HG03342 (cell line): ENCODE measurements around the gene CELF1.
"Not testable (repeated sequence)": the region's sequence is repeated elsewhere in the genome, so short reads cannot be mapped to it uniquely, and the experiment has no call there.

Experiments
- ATAC-seq: cut with Tn5 transposase; IDR thresholded peaks from one replicate; pipeline ENCODE4 v1.9.1; 2021; ENCODE audit warnings: mild to moderate bottlenecking, moderate library complexity; ENCODE audit not compliant: unreplicated experiment

The CELF1 gene

DNA sequence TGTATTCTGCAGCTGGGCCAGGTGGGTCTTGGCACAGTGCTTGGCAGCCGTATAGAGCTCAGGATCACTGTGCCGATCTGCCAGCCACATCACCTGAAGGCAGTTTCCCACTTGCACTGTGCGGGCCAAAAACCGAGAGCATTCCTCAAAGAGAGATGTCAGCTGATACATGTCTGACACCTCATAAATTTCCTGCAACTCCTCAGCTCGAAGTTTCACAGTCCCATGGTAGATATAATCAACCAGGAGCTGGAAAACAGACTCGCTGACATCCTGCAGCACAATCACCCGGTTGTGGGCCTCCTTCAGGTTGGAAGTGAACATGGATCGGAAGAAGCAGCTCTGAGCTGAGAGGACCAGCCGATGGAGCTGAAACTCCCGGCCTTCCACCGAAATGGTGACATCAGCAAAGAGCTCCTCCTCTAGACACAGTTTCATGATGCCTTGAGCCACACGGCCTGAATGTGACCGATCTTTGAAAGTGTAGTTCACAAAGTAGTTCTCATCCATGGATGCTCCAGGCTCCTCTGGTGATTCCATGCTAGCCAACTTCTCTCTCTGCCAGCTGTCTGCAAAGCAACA, 24.6 kb upstream of the CELF1 start:
- no peak for ATAC-seq

DNA sequence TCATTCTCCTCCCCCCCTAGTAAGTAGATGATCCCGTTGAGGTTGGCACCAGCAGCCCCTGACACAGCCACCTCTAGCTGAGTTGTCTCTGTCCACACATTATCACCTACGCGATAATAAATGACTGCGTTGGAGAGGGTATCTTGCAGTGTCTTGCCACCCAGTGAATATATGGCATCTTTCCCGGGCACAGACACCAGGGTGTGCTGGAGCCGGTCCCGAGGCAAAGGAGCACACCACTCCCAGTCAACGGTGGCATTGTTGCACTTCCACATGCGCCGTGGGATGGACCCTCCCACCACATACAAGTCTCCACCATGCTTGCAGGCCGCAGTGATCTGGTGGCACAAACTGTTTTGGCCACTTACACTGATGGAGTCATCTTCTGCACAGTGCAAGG, 20.4 kb upstream of the CELF1 start:
- ATAC-seq: no peak

DNA sequence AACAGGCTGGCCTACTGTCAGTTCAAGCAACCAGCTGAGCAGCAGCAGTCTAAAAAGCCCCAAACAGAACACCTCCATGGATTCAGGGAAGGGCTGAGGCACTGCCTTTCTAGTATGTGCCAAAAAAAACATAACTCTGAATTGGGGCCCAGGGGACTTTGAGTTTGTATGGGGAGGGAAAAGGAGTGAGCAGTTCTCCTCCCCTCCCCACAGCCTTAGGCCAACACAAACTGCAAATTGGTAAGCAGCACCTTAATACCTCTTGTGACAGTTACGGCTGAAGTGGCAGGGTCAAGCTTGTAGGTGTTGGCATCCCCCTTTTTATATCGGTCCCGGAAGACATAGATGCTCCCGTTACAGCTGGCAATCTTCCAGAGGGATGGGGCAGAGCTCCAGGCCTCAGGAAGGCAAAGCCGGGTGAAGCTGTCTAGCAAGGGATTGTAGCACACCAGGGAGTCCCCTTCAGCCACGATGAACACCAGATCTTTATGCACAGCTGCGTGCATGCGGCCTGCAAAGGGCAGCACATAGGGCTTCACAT, 19.9 kb upstream of the CELF1 start:
- ATAC-seq: no peak

DNA sequence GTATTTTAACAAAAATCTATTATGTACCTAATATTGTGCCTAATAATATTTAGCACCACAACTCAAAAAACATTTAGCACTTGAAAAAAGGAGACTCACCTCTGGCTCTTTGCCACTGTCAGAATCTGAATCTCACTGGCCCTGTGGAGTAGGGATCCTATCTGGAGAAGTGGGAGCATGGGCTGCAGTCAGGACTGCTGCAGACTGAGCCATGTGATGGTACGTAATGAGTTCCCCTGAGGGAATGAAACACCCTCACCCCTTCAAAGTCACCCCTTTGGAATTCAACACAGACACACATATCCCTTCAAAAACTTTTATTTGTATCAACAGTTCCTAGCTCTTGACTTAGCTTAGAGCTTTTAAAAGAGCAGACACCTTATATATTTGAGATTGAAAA, 19.0 kb upstream of the CELF1 start:
- ATAC-seq: no peak

DNA sequence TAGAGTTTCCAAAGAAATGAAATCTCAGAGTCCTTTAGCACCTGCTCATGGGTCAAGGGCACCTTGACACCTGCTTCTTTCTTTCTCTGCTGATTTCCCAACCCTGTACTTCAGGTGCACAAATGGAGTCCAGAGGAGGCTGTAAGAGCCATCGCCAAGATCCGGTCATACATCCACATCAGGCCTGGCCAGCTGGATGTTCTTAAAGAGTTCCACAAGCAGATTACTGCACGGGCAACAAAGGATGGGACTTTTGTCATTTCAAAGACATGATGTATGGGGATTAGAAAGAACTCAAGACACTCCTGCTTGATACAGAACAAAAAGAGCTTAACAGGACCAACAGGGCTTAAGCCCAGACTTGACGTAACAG, 18.4 kb upstream of the CELF1 start:
- ATAC-seq: no peak

DNA sequence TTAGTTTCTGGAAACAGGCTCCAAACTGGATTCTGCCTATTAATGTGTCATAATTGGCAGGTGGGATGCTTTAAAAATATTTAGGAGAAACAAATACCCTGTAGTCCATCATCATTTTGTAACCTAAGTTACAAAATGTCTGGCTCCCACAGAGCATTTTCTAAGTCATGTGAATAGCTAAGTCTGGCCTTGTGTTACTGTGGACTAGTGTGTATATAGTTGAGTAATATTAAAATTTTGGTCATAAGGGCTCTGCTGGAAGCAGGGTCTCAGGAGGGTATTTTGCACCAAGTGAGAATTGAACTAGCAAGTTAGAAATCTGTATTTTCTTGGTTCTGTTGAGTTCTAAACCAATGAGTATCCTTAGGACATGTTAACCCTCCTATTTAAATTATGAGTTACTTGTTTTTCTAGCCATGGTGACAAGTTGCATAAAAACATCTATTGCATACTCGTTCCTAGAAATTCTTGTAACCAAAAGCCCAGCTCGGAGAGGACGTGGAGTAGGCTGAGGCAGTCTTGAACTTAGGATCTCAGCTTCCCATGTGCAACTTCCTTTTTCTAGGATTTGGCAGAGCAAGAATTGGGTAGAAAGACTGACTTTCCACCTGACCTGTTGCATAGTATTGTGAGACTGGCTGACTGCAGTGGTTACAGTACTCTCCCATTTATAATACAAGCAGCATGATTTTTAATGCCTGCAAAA, 17.9 kb upstream of the CELF1 start:
- no peak for ATAC-seq

DNA sequence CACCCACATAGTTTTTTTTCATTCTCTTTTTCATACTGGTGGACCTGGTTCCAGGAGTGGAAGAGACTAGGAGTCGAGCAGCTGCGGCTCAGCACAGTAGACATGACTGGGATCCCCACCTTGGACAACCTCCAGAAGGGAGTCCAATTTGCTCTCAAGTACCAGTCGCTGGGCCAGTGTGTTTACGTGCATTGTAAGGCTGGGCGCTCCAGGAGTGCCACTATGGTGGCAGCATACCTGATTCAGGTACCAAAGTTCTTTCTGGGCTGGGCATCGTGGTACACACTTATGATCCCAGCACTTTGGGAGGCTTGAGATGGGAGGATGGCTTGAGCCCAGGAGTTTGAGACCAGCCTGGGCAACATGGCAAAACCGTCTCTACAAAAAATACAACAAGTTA, 16.7 kb upstream of the CELF1 start:
- ATAC-seq: no peak

DNA sequence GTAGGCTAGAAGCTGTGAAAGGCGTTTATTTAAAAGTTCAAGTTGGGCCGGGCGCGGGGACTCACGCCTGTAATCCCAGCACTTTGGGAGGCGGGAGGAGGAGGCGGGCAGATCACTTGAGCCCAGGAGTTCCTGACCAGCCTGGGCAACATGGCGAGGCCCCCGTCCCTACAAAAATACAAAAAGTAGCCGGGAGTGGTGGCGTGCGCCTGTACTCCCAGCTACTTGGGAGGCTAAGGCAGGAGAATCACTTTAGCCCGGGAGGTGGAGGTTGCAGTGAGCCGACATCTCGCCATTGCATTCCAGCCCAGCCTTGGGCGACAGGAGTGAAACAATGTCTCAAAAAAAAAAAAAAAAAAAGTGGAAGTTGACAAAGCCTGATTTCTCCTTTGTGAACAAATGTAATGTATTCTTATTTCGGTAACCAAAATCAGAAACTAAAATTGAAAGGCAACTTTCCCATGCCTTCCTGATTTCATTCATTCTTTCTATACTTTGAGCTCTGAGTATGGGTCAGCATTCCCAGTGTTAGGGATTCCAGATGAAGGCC, 13.3 kb upstream of the CELF1 start:
- no peak for ATAC-seq

DNA sequence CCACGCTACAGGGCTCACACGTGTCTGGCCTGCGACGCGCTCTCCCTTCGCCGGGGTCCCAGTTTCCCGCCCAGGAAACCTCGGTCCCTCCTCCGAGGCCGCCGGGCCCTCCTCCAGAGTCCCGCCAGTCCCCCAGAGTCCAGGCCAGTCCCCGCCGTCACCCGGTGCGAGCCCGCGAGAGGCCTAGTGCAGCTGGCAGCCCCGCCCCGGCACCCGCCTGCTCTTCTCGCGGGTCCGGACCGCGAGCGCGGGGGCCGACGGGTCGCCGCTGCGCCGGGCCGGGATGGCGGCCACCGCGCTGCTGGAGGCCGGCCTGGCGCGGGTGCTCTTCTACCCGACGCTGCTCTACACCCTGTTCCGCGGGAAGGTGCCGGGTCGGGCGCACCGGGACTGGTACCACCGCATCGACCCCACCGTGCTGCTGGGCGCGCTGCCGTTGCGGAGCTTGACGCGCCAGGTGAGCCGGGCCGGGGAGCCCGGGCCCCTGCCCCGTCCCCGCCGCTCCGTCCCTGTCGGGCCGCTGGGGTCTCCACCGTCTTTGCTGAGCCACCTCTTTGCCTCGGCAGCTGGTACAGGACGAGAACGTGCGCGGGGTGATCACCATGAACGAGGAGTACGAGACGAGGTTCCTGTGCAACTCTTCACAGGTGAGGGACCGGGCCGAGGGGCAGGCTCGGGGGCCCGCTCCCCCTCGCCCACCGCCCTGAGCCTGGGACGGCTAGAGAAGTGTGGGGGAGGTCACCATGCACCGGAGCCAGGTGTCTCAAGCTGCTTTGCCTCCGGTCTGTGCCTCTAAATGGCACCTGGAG, 12.6 kb upstream of the CELF1 start, which contains the start of gene PTPMT1:
Gene PTPMT1 (plus strand): TSS at position 260 of the 809 bp plus-strand sequence. CDS start 24 bp downstream, at position 284.
- ATAC-seq: peak; percentile 75

DNA sequence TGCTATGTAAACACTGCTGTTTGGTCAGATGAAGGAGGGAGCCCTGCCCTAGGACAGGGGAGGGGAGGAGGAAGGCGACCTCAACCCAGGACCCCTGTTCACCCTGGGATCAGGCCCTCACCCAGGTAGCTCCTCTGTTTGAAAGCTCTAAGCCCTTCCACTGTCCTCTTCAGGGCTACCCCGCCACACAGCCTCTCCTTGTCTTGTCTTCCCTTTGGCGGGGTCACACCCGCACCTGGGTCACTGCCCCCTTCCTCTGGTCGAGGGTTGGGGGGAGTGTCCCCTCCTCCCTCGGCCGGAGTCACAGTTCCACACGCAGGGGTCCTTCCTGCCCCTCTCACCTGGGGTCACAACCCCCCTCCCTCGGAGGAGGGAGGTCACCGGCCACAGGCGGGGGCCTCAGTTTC, 12.0 kb upstream of the CELF1 start:
- ATAC-seq: peak; percentile 6

DNA sequence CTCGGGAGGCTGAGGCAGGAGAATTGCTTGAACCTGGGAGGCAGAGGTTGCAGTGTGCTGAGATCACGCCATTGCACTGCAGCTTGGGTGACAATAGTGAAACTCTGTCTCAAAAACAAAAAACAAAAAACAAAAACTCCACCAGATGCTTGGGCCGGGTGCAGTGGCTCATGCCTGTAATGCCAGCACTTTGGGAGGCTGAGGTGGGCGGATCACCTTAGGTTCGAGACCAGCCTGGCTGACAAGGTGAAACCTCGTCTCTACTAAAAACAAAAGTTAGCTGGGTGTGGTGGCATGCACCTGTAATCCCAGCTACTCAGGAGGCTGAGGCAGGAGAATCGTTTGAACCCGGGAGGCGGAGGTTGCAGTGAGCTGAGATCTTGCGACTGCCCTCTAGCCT, 11.4 kb upstream of the CELF1 start:
- not testable (repeated sequence) for ATAC-seq

DNA sequence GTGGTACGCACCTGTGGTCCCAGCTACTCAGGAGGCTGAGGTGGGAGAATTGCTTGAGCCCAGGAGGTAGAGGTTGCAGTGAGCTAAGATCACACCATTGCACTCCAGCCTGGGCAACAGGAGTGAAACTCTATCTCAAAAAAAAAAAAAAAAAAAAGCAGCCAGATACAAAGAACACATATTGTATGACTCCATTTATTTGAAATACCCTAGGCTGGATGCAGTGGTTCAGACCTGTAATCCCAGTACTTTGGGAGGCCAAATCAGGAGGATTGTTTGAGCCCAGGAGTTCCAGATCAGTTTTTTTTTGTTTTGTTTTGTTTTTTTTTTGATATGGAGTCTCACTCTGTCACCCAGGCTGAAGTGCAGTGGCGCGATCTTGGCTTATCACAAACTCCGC, 9.5 kb upstream of the CELF1 start:
- not testable (repeated sequence) for ATAC-seq

DNA sequence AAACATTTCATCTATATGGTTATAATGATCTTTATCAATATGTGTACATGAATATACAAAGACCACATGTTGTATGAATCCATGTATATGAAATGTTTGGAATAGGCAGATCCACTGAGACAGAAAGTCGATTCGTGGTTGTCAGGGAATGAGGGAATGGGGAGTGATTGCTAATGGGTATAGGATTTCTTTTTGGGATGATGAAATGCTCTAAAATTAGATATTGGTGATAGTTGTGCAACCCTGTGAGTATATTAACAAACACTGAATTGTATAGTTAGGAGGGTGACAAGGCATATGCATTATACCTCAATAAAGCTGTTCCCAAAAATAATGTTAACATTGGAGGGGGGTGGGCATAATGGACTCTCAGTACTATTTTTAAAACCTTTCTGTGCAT, 7.5 kb upstream of the CELF1 start:
- no peak for ATAC-seq

DNA sequence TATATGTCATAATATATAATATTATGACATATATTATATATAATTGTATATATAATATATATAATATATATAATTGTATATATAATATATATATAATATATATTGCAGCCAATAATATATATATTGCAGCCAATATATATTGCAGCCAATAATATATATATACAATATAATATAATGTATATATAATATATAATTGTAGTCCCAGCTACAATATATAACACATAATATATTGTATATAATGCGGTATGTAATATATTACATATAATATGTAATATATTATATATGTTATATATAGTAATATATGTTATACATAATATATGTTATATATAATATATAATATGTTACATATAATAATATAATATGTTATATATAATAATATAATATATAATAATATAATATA, 5.8 kb upstream of the CELF1 start:
- ATAC-seq: no peak

DNA sequence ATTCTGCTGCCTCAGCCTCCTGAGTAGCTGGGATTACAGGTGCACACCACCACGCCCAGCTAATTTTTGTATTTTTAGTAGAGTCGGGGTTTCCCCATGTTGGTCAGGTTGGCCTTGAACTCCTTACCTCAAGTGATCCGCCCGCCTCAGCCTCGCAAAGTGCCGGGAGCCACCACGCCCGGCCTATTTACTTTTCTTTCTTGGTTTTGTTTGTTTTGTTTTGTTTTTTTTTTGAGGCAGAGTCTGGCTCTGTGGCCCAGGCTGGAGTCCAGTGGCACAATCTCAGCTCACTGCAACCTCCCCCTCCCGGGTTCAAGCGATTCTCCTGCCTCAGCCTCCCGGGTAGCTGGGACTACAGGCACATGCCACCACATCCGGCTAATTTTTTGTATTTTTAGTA, 4.1 kb upstream of the CELF1 start:
- not testable (repeated sequence) for ATAC-seq

DNA sequence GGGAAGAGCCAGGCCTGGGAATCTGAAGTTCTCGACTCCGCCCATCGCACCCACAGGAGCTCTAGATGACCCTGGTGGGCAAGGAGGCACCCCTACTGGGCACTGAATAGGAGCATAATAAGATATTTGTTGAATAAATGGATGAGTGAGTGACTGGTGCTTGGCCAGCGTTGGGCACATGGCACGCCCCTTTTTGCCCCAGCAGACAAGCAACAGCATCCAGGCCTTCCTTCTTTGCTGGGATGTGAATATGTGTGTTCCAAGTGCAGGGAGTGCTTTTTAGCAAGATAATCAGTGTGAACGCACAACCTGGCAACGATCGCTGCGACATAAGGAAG, 443 bp upstream of the CELF1 start:
- ATAC-seq: peak; percentile 30

DNA sequence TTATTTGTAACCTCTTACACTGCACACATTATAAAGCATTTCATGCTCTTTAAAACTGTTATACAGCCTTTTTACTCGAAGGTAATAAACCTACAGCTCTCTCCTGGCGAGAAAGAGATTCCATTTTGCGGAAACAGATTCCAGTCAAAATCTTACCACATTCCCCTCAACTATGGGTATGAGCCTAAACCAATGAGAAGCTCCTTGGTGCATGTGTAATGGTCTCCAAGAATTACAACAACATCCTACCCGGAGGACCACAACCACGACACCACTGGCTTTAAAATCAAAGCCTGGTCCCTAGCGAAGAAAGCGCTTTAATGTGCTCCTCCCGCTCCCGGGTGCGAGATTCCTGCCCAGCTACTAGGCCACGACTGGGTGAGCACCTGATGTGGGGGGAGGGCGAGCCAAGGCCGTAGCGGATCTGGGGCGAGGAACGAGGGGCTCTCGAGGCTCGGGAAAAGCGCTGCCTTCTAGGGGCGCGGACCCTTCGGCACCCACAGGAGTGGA, 821 bp downstream of the CELF1 start:
- ATAC-seq: no peak

DNA sequence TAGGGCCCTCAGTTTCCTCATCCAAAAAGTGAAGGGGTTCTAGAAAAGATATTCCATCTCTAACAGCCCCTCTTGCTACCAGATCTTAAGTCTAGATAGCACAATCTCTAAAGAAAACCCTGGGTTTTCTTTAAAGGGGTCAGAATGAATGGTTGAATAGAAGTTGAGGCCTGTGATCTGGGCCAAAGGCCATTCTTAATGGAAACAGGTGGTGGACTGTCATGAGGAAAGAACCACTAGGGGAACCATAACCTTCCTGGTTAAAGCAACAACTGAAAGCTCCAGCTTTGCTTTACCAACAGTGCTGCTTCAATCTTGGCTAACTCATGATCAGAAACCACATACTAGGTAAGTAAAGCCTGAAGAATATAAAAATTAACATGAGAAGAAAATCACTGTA, 1.8 kb downstream of the CELF1 start:
- no peak for ATAC-seq

DNA sequence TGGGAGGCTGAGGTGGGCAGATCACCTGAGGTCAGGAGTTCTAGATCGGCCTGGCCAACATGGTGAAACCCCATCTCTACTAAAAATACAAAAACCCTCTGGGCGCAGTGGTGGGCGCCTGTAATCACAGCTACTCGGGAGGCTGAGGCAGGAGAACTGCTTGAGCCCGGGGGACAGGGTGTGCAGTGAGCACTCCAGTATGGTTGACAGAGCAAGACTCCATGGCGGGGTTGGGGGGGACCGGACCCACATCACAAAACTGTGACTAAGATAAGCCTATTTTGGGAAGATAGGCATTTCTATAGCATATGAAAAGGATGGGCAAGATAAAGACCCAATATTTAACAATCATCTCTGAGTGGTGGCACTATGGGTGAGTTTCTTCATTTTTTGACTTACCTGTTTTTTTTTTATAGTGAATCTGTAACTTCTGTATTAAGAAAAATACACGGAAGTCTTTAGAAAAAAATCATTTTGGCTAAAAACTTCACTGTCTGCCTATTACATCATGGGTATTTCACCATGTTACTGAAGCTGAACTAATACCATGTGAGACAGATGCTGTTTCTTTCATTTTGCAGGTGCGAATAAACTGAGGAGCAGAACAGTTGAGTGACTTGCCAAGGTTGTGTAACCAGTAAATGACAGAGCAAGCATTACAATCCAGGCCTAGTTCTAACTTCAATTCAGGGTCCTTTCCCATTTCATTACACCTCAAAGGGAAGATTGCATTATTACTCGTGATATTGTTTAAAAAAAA, 2.5 kb downstream of the CELF1 start:
- no peak for ATAC-seq

DNA sequence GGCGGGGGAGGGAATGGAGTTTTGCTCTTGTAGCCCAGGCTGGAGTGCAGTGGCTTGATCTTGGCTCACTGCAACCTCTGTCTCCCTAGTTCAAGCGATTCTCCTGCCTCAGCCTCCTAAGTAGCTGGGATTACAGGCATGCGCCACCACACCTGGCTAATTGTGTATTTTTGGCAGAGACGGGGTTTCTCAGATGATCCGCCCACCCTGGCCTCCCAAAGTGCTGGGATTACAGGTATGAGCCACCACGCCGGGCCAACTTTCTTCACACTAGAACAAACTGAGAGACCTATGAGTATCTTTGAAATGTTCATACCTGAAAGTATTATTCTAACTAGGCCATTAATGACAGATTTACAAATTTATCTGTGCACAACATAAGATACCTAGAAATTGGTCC, 6.7 kb downstream of the CELF1 start:
- ATAC-seq: not testable (repeated sequence)

DNA sequence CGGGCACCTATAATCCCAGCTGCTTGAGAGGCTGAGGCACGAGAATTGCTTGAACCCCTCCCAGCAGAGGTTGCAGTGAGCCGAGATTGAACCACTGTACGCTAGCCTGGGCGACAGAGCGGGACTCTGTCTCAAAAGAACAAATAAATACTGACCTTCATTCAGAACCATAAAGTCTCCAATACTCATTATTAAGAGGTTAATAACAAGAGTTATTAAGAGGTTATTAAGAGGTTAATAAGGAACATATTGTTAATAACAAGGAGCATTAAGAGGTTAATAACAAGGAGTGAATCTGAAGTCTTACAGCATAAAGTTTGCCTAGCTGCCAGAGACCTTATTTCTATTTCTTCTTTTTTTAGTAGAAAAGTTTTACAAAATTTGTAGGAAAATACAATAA, 7.6 kb downstream of the CELF1 start:
- ATAC-seq: no peak
